Stimulated activated CD4-positive, alpha-beta T cell treated with anti-CD3 and anti-CD28 coated beads, TNF-alpha, amount 100 ng/mL, for 48 hours (primary cell): Measurements from ENCODE around the gene MAZ.
"Not testable (repeated sequence)": the region's sequence is repeated elsewhere in the genome, so short reads cannot be mapped to it uniquely, and the experiment has no call there.

ENCODE experiments used
- DNase-seq, 3 donors: peaks; one replicate each; pipeline ENCODE4 v3.0.0-alpha.2; 2020; ENCODE audit warnings: low read depth in 3 of 3

The MAZ gene

DNA sequence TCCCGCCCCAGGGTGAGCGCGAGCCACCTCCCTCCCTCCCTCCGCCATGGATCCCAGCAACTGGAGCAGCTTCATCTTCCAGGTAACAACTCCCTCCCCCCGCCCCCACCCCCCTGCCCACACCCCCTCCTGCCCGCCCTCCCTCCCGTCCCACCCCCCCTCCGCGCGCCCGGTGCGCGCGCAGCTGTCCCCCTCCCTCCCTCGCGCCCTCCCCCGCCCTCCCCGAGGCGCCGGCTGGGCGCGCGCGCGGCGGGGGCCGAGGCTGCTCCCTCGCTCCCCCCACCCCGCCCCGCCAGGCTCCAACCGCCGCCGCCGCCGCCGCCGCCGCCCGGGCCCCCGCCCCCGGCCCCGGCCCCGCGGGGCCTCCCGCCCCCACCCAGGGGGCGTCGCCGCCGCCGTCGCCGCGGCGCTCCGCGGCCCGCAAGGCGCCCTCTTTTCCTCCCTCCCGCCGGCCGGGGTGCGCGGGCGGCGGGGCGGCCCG, at the start of gene MAZ:
MAZ (plus strand) TSS at position 431 of the 481 bp plus-strand sequence. CDS start 173 bp downstream, outside the sequence.
- no peak for DNase-seq

DNA sequence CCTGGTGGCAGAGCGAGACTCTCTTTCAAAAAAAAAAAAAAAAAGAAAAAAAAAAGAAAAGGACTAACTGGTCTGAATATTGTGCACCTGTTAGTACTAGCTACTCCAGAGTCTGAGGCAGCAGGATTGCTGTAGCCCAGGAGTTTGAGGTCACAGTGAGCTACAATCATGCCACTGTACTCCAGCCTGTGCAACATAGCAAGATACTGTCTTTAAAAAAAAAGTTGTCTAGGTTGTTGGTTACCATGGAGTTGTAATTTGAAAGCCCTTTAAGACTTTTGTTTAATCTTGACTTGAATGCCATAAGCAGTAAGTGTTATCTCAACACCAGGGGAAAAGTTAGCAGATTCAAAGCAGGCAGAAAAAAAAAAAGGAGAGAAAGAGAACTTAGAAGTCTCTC, 49.7 kb upstream of the MAZ start:
- no peak for DNase-seq

DNA sequence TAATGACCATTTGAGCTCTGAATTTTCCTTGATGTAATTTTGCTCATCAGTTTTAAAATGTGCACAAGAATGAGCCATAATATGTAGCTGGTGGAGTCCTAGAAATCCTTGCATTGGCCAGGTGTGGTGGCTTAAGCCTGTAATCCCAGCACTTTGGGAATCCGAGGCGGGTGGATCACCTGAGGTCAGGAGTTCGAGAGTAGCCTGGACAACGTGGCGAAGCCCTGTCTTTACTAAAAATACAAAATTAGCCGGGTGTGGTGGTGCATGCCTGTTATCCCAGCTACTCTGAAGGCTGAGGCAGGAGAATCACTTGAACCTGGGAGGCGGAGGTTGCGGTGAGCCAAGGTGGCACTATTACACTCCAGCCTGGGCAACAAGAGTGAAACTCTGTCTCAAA, 49.2 kb upstream of the MAZ start:
- DNase-seq, result not testable (repeated sequence)

DNA sequence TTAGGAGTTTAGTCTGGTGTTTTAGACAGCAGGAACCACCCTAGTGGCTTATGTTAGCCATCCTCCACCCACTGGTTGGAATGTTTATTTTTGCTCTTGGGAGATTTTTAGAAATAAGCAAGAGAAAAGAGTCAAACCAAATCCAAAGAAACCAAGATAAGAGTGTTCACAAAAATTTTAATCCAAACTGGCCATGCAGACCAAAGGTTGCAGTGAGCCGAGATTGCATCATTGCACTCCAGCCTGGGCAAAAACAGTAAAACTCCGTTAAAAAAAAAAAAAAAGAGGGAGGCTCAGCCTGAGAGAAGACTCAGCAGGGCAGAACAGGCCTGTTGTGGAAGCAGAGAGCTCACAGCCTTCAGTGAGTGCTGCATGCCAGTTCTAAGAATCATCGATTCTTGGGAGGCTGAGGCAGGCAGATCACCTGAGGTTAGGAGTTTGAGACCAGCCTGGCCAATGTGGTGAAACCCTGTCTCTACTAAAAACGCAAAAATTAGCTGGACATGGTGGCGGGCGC, 48.3 kb upstream of the MAZ start:
- DNase-seq, result no peak

DNA sequence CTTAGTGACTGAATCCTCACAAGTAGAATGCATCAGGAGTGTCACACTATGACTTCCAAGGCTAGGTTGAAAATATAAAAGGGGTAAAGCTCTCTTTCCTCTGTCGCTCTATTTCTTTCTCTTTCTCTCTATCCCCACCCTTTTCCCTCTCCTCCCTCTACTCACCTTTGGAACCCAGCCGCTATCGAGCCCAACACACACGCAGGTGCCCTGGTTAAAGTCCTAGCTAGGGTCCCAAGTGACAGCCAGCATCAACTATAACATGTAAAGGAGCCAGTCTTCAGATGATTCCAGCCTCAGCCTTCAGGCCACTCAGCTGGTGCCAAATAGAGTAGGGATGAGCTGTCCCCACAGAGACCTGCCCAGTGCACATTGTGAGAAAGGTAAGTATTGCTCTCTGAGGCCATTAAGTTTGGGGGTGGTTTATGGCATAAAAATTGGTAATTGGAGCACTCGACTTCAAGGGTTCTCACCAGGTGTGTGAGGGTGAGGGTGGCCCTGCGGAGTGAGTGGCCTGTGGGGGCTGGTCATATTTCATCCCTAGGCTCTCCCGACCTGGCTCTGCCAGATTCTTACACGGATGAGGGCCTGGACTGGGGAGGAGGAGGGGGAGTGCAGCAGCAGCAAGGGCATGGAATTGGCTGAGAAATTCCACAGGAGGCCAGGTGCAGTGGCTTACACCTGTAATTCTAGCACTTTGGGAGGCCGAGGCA, 45.6 kb upstream of the MAZ start:
- no peak for DNase-seq

DNA sequence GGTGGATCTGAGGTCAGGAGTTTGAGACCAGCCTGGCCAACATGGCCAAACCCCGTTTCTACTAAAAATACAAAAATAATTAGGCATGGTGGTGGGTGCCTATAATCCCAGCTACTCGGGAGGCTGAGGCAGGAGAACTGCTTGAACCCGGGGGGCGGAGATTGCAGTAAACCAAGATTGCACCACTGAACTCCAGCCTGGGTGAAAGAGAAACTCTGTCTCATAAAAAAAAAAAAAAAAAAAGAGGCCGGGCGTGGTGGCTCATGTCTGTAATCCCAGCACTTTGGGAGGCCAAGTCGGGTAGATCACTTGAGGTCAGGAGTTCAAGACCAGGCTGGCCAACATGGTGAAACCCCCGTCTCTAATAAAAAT, 45.1 kb upstream of the MAZ start:
- DNase-seq, result not testable (repeated sequence)

DNA sequence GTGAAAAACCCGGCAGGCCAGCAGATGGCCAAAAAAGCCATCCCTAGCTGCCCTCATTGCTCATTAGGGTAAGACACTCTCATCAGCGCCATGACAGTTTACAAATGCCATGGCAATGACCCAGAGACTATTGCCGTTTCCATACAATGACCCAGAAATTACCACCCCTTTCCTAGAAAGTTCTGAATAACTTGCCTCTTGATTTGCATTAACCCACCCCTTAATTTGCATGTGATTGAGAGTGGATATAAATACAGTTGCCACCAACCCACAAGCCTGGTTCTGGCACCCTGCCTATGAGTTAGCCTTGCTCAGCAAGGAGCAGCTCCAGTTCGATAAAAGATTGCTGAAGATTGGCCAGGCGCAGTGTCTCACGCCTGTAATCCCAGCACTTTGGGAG, 44.4 kb upstream of the MAZ start:
- no peak for DNase-seq

DNA sequence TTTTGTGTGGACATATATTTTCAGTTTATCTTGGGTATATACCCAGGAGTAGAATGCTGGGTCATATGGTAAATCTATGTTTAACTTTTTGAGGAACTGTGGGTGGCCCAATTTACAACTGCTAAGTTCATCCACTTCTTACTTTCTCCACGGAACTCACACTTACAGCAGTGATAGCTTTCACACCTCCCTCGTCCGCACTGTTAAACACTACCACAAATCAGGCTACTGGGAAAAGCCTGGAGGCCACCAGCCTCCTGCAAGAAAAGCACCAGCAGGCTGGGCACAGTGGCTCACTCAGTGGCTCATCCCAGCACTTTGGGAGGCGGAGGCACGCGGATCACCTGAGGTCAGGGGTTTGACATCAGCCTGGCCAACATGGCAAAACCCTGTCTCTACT, 43.0 kb upstream of the MAZ start:
- DNase-seq, result no peak

DNA sequence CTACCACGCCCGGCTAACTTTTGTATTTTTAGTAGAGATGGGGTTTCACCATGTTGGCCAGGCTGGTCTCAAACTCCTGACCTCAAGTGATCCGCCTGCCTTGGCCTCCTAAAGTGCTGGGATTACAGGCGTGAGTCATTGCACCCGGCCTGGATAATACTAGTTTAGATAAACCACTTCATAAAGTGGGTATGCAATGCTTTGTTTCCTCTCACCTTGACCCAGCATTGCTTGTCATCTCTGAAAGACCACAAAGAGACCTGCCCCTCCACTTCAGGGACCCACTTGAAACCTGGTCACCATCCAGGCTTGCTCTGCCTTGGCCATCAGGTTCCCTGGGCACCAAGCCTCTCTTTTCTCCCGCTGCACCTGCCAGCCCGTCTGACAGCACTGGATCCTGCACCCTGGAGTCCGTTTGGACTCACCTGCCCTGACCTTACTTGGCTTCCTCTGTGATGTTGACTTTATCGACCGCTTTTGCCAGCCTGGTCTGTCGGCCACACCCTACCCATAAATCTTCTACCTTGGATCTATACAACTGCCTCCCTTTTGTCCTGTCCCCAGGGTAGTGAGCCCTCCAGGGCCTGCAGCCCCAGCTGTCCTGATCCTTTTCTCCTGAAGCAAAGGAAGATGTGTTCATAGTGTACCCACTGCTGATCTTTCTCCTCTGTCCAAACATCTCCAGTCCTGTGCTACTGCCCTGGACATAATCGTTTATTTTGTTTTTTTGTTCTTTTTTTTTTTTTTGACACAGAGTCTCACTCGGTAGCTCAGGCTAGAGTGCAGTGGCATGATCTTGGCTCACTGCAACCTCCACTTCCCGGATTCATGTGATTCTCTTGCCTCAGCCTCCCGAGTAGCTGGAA, 40.9 kb upstream of the MAZ start:
- DNase-seq, result no peak

DNA sequence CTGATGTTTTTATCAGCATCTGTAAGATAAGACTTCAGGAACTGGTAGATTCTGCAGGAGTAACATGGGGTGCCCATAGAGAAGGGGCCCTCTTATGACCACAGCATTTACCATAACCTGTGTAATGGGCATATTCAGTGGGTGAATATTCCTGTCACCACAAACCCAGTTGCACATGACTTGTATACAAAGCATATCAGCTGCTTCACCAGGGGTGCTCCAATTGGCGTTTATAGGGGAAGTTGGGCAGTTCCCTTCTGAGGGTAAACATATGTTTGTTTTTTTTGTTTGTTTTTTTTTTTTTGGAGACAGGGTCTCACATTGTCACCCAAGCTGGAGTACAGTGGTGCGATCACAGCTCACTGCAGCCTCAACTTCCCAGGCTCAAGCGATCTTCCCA, 39.8 kb upstream of the MAZ start:
- no peak for DNase-seq

DNA sequence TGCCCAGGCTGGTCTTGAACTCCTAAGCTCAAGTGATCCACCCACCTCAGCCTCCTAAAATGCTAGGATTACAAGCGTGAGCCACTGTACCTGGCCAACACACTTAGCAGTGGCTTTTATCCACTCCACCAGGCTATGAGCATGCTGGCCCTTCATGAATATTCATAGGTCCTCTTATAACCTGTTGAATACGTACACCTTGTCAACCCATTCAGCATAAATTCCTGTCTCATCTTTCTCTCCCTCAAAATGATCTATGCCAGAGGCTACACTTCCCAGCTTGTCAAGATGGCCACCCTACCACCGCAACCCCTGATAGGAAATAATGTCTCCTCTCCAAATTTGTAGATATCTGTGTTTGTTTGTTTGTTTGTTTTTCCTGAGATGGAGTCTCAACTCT, 39.3 kb upstream of the MAZ start:
- no peak for DNase-seq

DNA sequence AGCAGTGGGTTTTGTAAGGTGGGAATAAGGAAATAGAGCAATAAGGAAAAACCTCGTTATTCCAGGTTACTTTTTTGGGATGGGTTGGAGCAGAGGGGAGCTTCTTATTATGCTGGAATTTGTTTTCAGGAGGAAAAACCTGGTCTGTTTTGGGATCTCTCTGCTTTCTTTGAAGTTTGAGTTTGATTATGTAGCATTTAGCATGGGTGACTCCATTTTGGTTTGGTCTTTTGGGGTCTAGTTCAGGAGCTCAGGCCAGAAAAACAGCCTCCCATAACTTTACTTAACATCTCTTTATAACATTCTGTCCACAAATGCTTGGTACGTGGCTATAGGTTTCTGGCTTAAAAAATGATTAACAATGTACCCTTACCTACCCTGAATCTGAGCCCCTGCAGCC, 36.8 kb upstream of the MAZ start:
- no peak for DNase-seq

DNA sequence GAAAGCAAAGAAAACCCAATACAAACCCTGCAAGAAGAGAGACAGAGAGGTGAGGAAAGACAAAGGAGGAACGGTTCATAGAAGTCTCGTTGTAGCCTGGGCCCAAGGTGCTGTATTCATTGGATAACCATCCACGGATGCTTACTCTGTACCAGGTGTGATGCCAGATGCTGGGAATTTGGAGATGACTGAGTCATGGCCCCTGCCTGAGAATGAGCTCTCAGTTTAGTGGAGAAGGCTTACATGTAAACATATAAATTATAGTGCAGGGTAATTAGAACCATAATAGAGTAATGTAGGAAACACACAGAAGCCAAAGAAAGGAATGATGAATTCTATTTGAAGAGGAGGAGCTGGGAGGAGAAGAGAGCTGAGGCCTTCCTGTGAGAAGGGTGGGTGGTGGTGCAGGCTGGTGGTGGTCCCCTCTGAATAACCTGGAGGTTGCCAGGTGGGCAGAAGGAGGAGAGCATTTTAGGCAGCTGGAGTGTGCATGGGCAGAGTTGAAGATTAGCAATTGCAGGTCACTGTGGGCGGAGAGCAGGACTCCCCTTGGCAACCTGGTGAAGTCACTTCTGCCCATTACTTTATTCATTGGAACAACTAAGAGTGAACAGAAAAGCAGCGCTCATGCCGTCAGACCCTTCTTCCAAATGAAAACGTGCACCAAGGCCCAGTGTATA, 35.9 kb upstream of the MAZ start:
- no peak for DNase-seq

DNA sequence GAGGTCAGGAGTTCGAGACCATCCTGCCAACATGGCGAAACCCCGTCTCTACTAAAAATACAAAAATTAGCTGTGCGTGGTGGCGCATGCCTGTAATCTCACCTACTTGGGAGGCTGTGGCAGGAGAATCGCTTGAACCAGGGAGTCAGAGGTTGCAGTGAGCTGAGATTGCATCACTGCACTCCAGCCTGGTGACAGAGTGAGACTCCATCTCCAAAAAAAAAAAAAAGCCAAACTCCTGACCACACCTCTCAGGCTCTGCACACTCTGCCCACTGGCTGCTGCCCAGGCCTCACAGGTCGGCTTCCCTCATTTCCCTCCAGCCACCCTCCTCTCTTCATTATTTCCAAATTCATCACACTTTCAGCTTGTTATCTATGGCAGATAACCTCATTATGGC, 34.0 kb upstream of the MAZ start:
- DNase-seq, result not testable (repeated sequence)

DNA sequence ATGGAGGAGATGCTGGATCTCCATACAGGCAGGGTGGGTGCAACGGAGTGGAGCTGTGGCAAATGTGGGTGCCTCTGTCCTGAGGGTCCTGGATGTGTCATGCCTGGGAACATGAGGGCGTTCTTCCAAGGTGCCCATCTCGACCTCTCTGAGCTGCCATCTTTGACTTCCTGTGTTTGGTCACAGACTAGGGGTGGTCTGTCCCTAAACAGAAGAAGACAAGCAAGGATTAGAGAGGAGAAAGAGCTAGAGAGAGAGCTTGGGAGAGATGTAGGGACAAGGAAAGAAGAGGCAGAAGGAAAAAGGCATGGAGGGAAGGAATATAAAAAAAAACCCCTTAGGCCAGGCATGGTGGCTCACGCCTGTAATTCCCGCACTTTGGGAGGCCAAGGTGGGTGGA, 31.6 kb upstream of the MAZ start:
- DNase-seq, result no peak

DNA sequence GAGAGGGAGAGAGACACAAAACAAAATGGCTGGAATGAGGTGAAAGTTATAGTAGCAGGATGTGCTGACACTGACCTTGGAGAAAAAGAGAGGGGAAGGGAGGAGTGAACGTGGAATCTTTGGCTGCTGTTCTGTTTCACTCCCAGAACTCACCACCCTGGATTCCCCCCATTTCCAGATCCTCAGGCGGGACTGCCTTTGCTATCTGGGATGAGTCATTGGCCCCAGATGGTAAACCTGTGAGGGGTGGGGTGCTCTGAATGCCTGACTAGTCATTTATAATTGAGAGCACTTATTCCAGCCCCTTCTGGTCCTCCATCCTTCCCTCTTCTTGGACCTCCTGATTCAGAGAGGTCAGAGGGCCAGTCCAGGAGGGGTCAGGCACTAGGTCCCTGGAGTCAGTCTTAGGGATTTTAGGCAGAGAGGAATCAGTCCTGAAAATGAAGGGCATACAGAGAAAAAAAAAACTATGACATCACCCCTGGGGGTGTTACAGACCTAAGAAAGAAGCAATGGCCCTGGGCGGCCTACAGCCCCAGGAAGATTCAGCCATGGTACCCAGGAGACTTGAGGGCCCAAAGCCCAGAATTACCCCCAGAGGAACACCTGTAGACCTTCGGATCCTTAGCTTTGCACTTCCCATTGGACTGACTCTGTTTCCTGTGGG, 30.5 kb upstream of the MAZ start:
- no peak for DNase-seq

DNA sequence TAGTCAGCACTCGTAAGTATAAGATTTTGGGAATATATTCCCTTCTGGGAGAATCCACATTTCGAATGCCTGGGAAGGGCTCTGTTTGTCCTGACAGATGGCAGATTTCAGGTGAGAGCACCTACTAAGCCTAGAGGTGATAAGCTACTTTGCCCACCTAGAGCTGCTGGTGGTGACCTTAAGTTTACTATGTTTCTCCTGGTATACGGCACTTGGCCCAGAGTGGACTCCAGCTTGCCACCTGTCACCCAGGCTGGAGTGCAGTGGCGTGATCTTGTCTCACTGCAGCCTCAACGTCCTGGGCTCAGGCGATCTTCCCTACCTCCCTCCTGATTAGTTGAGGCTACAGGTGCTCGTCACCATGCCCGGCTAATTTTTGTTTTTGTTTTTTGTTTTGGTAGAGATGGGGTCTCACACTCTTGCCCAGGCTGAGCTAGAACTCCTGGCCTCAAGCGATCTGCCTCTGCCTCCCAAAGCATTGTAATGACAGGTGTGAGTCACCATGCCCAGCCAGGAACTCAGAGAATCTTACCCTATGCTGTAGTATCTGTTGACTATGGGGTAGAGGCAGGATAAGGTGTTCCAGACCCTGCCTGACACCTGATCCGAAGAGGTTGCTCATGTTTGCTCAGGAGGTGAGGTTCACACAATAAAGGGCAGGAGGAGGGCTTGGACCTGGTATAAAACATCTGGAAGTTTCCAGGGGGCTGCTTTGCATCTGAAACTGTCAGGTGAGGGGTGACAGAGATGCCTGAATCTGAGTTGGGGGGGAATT, 28.6 kb upstream of the MAZ start, which contains the start of gene ZG16:
ZG16 (plus strand) TSS at position 681 of the 775 bp plus-strand sequence. CDS start 1,011 bp downstream, outside the sequence.
- DNase-seq, result no peak

DNA sequence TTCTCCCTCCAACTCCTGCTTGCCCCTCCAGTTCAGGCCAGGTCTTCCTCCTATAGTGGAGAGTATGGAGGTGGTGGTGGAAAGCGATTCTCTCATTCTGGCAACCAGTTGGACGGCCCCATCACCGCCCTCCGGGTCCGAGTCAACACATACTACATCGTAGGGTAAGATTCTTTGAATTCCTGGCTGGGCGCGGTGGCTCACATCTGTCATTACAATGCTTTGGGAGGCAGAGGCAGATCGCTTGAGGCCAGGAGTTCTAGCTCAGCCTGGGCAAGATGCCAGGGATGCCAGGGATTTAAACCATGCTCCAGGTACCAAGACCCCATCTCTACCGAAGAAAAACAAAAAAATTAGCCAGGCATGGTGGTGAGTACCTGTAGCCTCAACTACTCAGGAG, 26.9 kb upstream of the MAZ start:
- no peak for DNase-seq

DNA sequence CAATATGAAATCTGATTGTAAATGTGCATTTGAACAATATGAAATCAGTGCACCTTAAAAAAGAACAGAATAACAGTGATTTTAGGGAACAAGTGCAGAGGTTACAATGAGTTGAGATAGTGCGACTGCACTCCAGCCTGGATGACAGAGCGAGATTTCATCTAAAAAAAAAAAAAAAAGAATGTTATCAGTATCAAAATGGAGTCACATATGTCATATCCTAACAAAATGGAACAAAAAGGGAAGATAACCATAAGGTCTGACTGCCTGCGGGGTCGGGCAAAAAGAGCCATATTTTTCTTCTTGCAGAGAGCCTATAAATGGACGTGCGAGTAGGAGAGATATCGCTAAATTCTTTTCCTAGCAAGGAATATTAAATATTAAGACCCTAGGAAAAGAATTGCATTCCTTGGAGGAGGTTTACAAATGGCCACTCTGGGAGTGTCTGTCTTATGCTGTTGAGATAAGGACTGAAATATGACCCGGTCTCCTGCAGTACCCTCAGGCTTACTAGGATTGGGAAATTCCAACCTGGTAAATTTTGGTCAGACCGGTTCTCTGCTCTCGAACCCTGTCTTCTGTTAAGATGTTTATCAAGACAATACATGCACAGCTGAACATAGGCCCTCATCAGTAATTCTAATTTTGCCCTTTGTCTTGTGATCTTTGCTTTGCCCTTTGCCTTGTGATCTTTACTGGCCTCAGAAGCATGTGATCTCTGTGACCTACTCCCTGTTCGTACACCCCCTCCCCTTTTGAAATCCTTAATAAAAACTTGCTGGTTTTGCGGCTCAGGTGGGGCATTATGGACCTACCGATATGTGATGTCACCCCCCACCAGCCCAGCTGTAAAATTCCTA, 23.0 kb upstream of the MAZ start:
- DNase-seq, result not testable (repeated sequence)

DNA sequence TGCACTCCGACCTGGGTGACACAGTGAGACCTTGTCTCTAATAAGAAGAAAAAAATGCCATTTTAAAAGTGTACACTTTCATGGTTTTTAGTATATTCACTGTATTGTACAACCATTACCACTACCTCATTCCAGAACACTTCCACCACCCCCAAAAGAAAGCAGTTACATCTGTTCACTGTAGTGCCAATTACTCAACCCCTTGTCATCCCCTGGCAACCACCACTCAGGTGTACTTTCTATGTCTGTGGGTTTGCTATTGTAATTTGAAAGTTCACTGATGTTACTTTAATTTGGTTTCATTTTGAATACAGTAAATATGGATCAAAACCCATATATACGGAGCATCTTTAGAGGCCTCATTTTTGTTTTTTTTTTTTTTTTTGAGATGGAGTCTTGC, 22.2 kb upstream of the MAZ start:
- DNase-seq, result peak in 1 of 3 donors; percentile 36
